SK-N-SH (cell line): ENCODE results near the gene TRIOBP. TPM values are rescaled to one million over a fixed set of nuclear protein-coding genes. Genes with fewer than 3 reads are reported as not detected.

ENCODE experiments used
- CTCF ChIA-PET: fragments of 300-600, 350-600 bp; formaldehyde crosslinking; extraction: SDS; loops from one replicate; lab custom pipeline; 2021; lab: Yijun Ruan, JAX
- POLR2A ChIA-PET: fragments of 350-600 bp; sonication (Branson Sonifier 250); formaldehyde crosslinking; extraction: SDS; loops from one replicate; lab custom pipeline; 2020; ENCODE audit warnings: antibody characterized with exemption, inconsistent platforms; lab: Yijun Ruan, JAX
- DNase-seq: peaks from one replicate; pipeline ENCODE4 v3.0.0; 2012
- H2AFZ ChIP-seq: fragments of 200-600 bp; sonication (generic); 2 replicates; pipeline ENCODE4 v1.8.1; 2016; ENCODE audit warnings: antibody characterized with exemption, mild to moderate bottlenecking, low read depth
- H3F3A ChIP-seq: fragments of 200-600 bp; sonication (generic); replicated peaks from 2 replicates; pipeline ENCODE3; 2016; ENCODE audit warnings: antibody characterized with exemption, mild to moderate bottlenecking; ENCODE audit not compliant: insufficient read depth
- H3K27ac ChIP-seq, 2 experiments: fragments of 200-500 bp in 1 of 2; fragments of 200-600 bp in 1 of 2; sonication (Bioruptor generic) in 1 of 2; sonication (generic), shearing (Covaris generic) in 1 of 2; 2 replicates each; pipeline versions ENCODE4 v1.5.1 to v1.6.1; 2014 to 2016; ENCODE audit warnings: low read depth in 2 of 2, inconsistent platforms in 1 of 2, low read length in 1 of 2, mild to moderate bottlenecking in 1 of 2, mixed read lengths in 1 of 2
- H3K27me3 ChIP-seq: fragments of 200-600 bp; sonication (generic), shearing (Covaris generic); 2 replicates; pipeline ENCODE4 v1.6.1; 2016; ENCODE audit warnings: mixed run types; ENCODE audit not compliant: insufficient read depth
- H3K36me3 ChIP-seq, 2 experiments: fragments of 200-500 bp in 1 of 2; fragments of 200-600 bp in 1 of 2; sonication (Bioruptor generic) in 1 of 2; sonication (generic) in 1 of 2; replicated peaks in 1 of 2; 2 replicates each; pipeline versions ENCODE3 to v1.5.1; 2014 to 2016; ENCODE audit warnings: low read length in 1 of 2, mild to moderate bottlenecking in 1 of 2; ENCODE audit not compliant: insufficient read depth in 2 of 2, control insufficient read depth in 1 of 2
- H3K4me1 ChIP-seq, 2 experiments: fragments of 200-500 bp in 1 of 2; fragments of 200-600 bp in 1 of 2; sonication (Bioruptor generic) in 1 of 2; sonication (generic), shearing (Covaris generic) in 1 of 2; 2 replicates each; pipeline versions ENCODE4 v1.5.1 to v1.6.1; 2014 to 2016; ENCODE audit warnings: low read depth in 1 of 2, low read length in 1 of 2, mixed run types in 1 of 2; ENCODE audit not compliant: insufficient read depth in 2 of 2, control insufficient read depth in 1 of 2
- H3K4me2 ChIP-seq: fragments of 200-600 bp; sonication (generic), shearing (Covaris generic); 2 replicates; pipeline ENCODE4 v1.6.1; 2017; ENCODE audit warnings: mixed run types
- H3K4me3 ChIP-seq, 2 experiments: fragments of 200-500 bp in 1 of 2; fragments of 200-600 bp in 1 of 2; sonication (Bioruptor generic) in 1 of 2; sonication (generic), shearing (Covaris generic) in 1 of 2; 2 replicates each; pipeline versions ENCODE4 v1.5.1 to v1.8.1; 2014 to 2016; ENCODE audit warnings: low read depth in 2 of 2, inconsistent platforms in 1 of 2, low read length in 1 of 2, mild to moderate bottlenecking in 1 of 2, mixed read lengths in 1 of 2, moderate library complexity in 1 of 2
- H3K79me2 ChIP-seq: fragments of 200-600 bp; sonication (generic); 2 replicates; pipeline ENCODE4 v1.8.1; 2017; ENCODE audit warnings: mild to moderate bottlenecking; ENCODE audit not compliant: insufficient read depth
- H3K9ac ChIP-seq: fragments of 200-600 bp; sonication (generic); 2 replicates; pipeline ENCODE4 v1.6.1; 2017; ENCODE audit warnings: mixed run types
- H3K9me2 ChIP-seq: fragments of 200-600 bp; sonication (generic); 2 replicates; pipeline ENCODE4 v1.6.1; 2017; ENCODE audit warnings: mixed run types
- H3K9me3 ChIP-seq: fragments of 200-600 bp; sonication (generic); 2 replicates; pipeline ENCODE4 v1.6.1; 2017; ENCODE audit warnings: mixed run types, mild to moderate bottlenecking, moderate library complexity
- H4K20me1 ChIP-seq: fragments of 200-600 bp; sonication (generic); 2 replicates; pipeline ENCODE4 v1.6.1; 2017; ENCODE audit warnings: mild to moderate bottlenecking, mixed run types; ENCODE audit not compliant: insufficient read depth
- FOXJ3 ChIP-seq: sonication (generic); formaldehyde crosslinking; IDR thresholded peaks from 2 replicates; pipeline ENCODE4 v1.5.1; 2020; ENCODE audit warnings: mild to moderate bottlenecking, missing genetic modification reagents
- MEF2A ChIP-seq: IDR thresholded peaks from 2 replicates; pipeline ENCODE4 v1.4.0; 2012; ENCODE audit warnings: low read depth, borderline replicate concordance
- MXI1 ChIP-seq: IDR thresholded peaks from 2 replicates; pipeline ENCODE4 v1.6.1; 2012; ENCODE audit warnings: mild to moderate bottlenecking, low read depth, low read length, improper control_type of control experiment
- RCOR1 ChIP-seq: fragments of 150-350 bp; IDR thresholded peaks from 2 replicates; pipeline ENCODE4 v1.6.1; 2017; ENCODE audit warnings: antibody characterized with exemption, low read length
- REST ChIP-seq: IDR thresholded peaks from 2 replicates; pipeline ENCODE4 v1.6.1; 2012; ENCODE audit warnings: mild to moderate bottlenecking, low read depth, low read length, moderate library complexity
- RXRA ChIP-seq: IDR thresholded peaks from 2 replicates; pipeline ENCODE4 v1.4.0; 2012; ENCODE audit warnings: low read depth, mild to moderate bottlenecking, borderline replicate concordance
- SIN3A ChIP-seq: IDR thresholded peaks from 2 replicates; pipeline ENCODE4 v1.6.1; 2012; ENCODE audit warnings: low read depth, mild to moderate bottlenecking, low read length, moderate library complexity, borderline replicate concordance
- TAF1 ChIP-seq: IDR thresholded peaks from 2 replicates; pipeline ENCODE4 v1.6.1; 2012; ENCODE audit warnings: low read depth, mild to moderate bottlenecking, low read length, moderate library complexity, borderline replicate concordance
- WGBS: methylation state at CpG from one replicate; pipeline ENCODE4 v1.1.6; 2017; ENCODE audit warnings: low lambda C conversion rate; 5-methylcytosine and 5-hydroxymethylcytosine counted together
- polyA plus RNA-seq, 3 experiments: library from polyadenylated mRNA; depleted of rRNA; stranded (reverse); fragments of >200 nt; gene quantifications; 2 replicates each; pipeline ENCODE4 v1.2.3, GENCODE V29; 2012
- TF ChIP-seq, protein P1 (sequence below): IDR thresholded peaks from 2 replicates; pipeline ENCODE4; 2012

The TRIOBP gene
- polyA plus RNA-seq, 1 of the 3 experiments (the other 2 are of a cell fraction), result 43.6 TPM

DNA sequence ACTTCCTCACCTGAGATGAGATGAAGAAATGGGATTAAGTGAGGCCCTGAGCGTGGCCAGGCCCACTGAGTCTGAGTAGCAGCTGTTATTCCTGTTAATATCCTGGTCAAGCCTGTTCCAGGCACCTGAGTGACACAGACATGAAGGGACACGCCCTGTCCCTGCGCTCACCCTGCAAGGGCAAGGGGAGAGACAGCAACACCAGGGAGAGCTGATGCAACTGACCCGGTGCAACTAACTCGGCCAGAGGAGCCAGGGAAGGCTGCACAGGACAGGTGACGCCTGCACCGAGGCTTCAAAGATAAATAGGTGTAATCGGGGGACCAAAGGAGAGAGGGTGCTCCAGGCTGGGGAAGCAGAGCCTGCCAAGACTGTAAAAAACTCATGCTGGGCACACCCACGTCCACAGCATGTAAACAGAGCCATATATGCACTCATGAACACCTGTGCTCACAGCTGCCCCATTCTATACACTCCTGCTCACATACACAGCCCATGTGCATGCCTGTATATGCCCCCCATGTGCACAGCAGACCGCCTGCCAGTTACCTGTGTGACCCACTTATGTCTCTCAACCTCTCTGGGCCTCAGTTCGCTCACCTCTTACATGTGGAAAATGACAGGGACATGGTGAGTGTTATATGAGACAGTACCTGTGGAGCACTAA, 88.1 kb downstream of the TRIOBP start:
- Histone ChIP-seq H3K4me2 (no peak overlapping the region), H2AFZ (no peak overlapping the region), H3K27me3 (no peaks in the 10 kb centered on the region), H3F3A (no peaks in the 10 kb centered on the region), H3K79me2 (no peaks in the 10 kb centered on the region), H3K36me3 (no peaks in the 10 kb centered on the region), H3K27ac (no peak overlapping the region), H3K4me1 (no peaks in the 10 kb centered on the region; a peak in 1 of 4 replicates), H3K9me3 (no peaks in the 10 kb centered on the region), H3K9me2 (no peaks in the 10 kb centered on the region), H4K20me1 (no peaks in the 10 kb centered on the region), H3K9ac (no peak overlapping the region), H3K4me3 (no peak overlapping the region)
- WGBS, result 60% methylated on average over 10 of the region's 11 CpGs
- ChIA-PET POLR2A (no interaction called here), CTCF (interaction anchor here (2.0 kb wide), 1 partner anchor 141 kb away, joined by 6 read pairs; no protein-coding TSS in a partner anchor)
- TF ChIP-seq SIN3A, result no peak
- TF ChIP-seq REST, result no peak
- peak; percentile 17 for DNase-seq

DNA sequence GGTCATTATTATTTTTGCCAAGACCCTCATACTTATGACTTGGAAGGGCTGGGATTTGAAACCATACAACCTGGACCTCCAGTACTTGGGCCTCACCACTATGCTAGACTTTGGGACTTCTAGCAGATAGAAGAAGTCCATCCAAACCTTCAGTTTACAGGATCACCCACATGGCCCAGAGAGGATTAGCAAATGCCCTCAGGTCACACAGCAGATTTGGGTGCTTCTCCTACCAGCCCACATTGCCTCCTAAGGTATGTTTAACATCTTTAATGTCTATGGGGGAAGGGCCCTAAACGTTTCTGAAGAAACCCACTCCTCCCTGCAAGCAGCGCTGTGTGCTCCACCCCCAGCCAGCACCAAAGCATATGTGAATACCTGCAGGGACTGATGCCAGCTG, 93.4 kb downstream of the TRIOBP start:
- Histone ChIP-seq H3K27ac (no peak overlapping the region), H4K20me1 (no peaks in the 10 kb centered on the region), H3K4me1 (no peaks in the 10 kb centered on the region), H3K4me3 (no peak overlapping the region), H3K9ac (no peak overlapping the region), H3K27me3 (no peaks in the 10 kb centered on the region), H3K9me2 (no peaks in the 10 kb centered on the region), H3K79me2 (no peaks in the 10 kb centered on the region), H3K9me3 (no peaks in the 10 kb centered on the region), H3K4me2 (no peak overlapping the region), H3K36me3 (no peaks in the 10 kb centered on the region), H3F3A (no peaks in the 10 kb centered on the region), H2AFZ (no peak overlapping the region)
- DNase-seq, result no peak
- TF ChIP-seq RXRA (no peak), MXI1 (no peak), RCOR1 (no peak), MEF2A (no peak), FOXJ3 (CRISPR knock-in tag) (no peak), TAF1 (no peak)
- TF ChIP-seq, protein P1, sequence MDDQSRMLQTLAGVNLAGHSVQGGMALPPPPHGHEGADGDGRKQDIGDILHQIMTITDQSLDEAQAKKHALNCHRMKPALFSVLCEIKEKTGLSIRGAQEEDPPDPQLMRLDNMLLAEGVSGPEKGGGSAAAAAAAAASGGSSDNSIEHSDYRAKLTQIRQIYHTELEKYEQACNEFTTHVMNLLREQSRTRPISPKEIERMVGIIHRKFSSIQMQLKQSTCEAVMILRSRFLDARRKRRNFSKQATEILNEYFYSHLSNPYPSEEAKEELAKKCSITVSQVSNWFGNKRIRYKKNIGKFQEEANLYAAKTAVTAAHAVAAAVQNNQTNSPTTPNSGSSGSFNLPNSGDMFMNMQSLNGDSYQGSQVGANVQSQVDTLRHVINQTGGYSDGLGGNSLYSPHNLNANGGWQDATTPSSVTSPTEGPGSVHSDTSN, result no peak
- CTCF ChIA-PET, result no interaction called here
- WGBS, result no CpG with 5 or more reads among the region's 2 CpGs
- POLR2A ChIA-PET, result no interaction called here
